BLaER1 (cell line): ENCODE results near the gene STAG1.
"Not testable (repeated sequence)": the region's sequence is repeated elsewhere in the genome, so short reads cannot be mapped to it uniquely, and the experiment has no call there.

Source experiments
- H3K27ac ChIP-seq: shearing (Covaris generic); formaldehyde crosslinking; 2 replicates; pipeline ENCODE4 v1.8.1; 2022
- H3K27me3 ChIP-seq: shearing (Covaris generic); formaldehyde crosslinking; 2 replicates; pipeline ENCODE4 v1.8.1; 2022
- H3K36me3 ChIP-seq: shearing (Covaris generic); formaldehyde crosslinking; 2 replicates; pipeline ENCODE4 v1.8.1; 2022
- H3K4me1 ChIP-seq: shearing (Covaris generic); formaldehyde crosslinking; 2 replicates; pipeline ENCODE4 v1.8.1; 2022
- H3K4me2 ChIP-seq: shearing (Covaris generic); formaldehyde crosslinking; 2 replicates; pipeline ENCODE4 v1.8.1; 2022
- H3K4me3 ChIP-seq: shearing (Covaris generic); formaldehyde crosslinking; 2 replicates; pipeline ENCODE4 v1.8.1; 2022
- H3K9ac ChIP-seq: shearing (Covaris generic); formaldehyde crosslinking; 2 replicates; pipeline ENCODE4 v1.8.1; 2022
- H3K9me3 ChIP-seq: shearing (Covaris generic); formaldehyde crosslinking; 2 replicates; pipeline ENCODE4 v1.8.1; 2022
- H4K20me1 ChIP-seq: shearing (Covaris generic); formaldehyde crosslinking; 2 replicates; pipeline ENCODE4 v1.8.1; 2022
- Cebpa-rat ChIP-seq: shearing (Covaris generic); IDR thresholded peaks from 2 replicates; pipeline ENCODE4 v1.8.1; 2022

STAG1 gene

GRCh38 chr3:136711277-136711676 is 40.9 kb downstream of the STAG1 start:
- no peak overlapping the region for H3K4me3 ChIP-seq
- peaks cover 84% of the 10 kb centered on the region for H4K20me1 ChIP-seq
- peaks cover 27% of the 10 kb centered on the region for H3K9me3 ChIP-seq
- no peaks in the 10 kb centered on the region for H3K4me1 ChIP-seq
- no peaks in the 10 kb centered on the region for H3K27me3 ChIP-seq
- H3K9ac ChIP-seq = no peak overlapping the region
- H3K36me3 ChIP-seq = peaks cover 39% of the 10 kb centered on the region
- no peak for TF ChIP-seq Cebpa-rat
- no peak overlapping the region for H3K27ac ChIP-seq
- H3K4me2 ChIP-seq = no peak overlapping the region

- not testable (repeated sequence) for H3K27me3 ChIP-seq, H3K4me2 ChIP-seq, H3K4me1 ChIP-seq, H3K4me3 ChIP-seq, H3K9ac ChIP-seq, H3K27ac ChIP-seq
- Histone ChIP-seq H3K36me3 (peaks cover 40% of the 10 kb centered on the region), H4K20me1 (peaks cover 92% of the 10 kb centered on the region), H3K9me3 (peaks cover 24% of the 10 kb centered on the region)
These were observed 42.4 kb downstream of the STAG1 start for GRCh38 chr3:136709775-136710174.

GRCh38 chr3:136708333-136708985 is 43.7 kb downstream of the STAG1 start:
- H3K36me3 ChIP-seq = peaks cover 45% of the 10 kb centered on the region
- H3K9me3 ChIP-seq = peaks cover 30% of the 10 kb centered on the region
- H3K27ac ChIP-seq = no peak overlapping the region
- H3K27me3 ChIP-seq = no peaks in the 10 kb centered on the region
- no peak overlapping the region for H3K9ac ChIP-seq
- H3K4me3 ChIP-seq = no peak overlapping the region
- TF ChIP-seq Cebpa-rat = no peak
- H3K4me2 ChIP-seq = no peak overlapping the region
- peaks cover 98% of the 10 kb centered on the region for H4K20me1 ChIP-seq
- no peaks in the 10 kb centered on the region for H3K4me1 ChIP-seq

- Histone ChIP-seq H3K36me3 (peaks cover 48% of the 10 kb centered on the region), H3K4me2 (no peak overlapping the region), H3K27me3 (no peaks in the 10 kb centered on the region), H3K9me3 (peaks cover 78% of the 10 kb centered on the region), H3K4me1 (no peaks in the 10 kb centered on the region), H3K9ac (no peak overlapping the region), H3K4me3 (no peak overlapping the region), H3K27ac (no peak overlapping the region), H4K20me1 (peaks cover 67% of the 10 kb centered on the region)
- no peak for TF ChIP-seq Cebpa-rat
These were observed 48.7 kb downstream of the STAG1 start for GRCh38 chr3:136703429-136703828.

GRCh38 chr3:136699271-136699828 is 52.8 kb downstream of the STAG1 start:
- TF ChIP-seq Cebpa-rat = no peak
- no peak overlapping the region for H3K4me2 ChIP-seq
- no peak overlapping the region for H3K9ac ChIP-seq
- peaks cover 53% of the 10 kb centered on the region for H4K20me1 ChIP-seq
- peaks cover 96% of the 10 kb centered on the region for H3K9me3 ChIP-seq
- no peaks in the 10 kb centered on the region for H3K4me1 ChIP-seq
- no peak overlapping the region for H3K27ac ChIP-seq
- peaks cover 64% of the 10 kb centered on the region for H3K36me3 ChIP-seq
- H3K27me3 ChIP-seq = no peaks in the 10 kb centered on the region
- H3K4me3 ChIP-seq = no peak overlapping the region

- Histone ChIP-seq H3K4me2 (no peak overlapping the region), H3K36me3 (peaks cover 65% of the 10 kb centered on the region), H3K9ac (no peak overlapping the region), H3K4me3 (no peak overlapping the region), H3K27ac (no peak overlapping the region), H4K20me1 (peaks cover 43% of the 10 kb centered on the region), H3K4me1 (no peaks in the 10 kb centered on the region), H3K9me3 (peaks cover 95% of the 10 kb centered on the region), H3K27me3 (no peaks in the 10 kb centered on the region)
- no peak for TF ChIP-seq Cebpa-rat
These were observed 53.8 kb downstream of the STAG1 start for GRCh38 chr3:136698361-136698760.

GRCh38 chr3:136696797-136697196 is 55.4 kb downstream of the STAG1 start:
- no peak overlapping the region for H3K9ac ChIP-seq
- peaks cover 48% of the 10 kb centered on the region for H4K20me1 ChIP-seq
- no peak overlapping the region for H3K27ac ChIP-seq
- H3K36me3 ChIP-seq = peaks cover 58% of the 10 kb centered on the region
- TF ChIP-seq Cebpa-rat = no peak
- H3K4me2 ChIP-seq = no peak overlapping the region
- H3K4me1 ChIP-seq = no peaks in the 10 kb centered on the region
- H3K9me3 ChIP-seq = peaks cover 89% of the 10 kb centered on the region
- no peak overlapping the region for H3K4me3 ChIP-seq
- H3K27me3 ChIP-seq = no peaks in the 10 kb centered on the region

GRCh38 chr3:136694321-136694720 is 57.9 kb downstream of the STAG1 start:
- peaks cover 66% of the 10 kb centered on the region for H4K20me1 ChIP-seq

GRCh38 chr3:136690599-136690998 is 61.6 kb downstream of the STAG1 start:
- H3K4me1 ChIP-seq = no peaks in the 10 kb centered on the region
- H3K9me3 ChIP-seq = peaks cover 37% of the 10 kb centered on the region
- H3K36me3 ChIP-seq = peaks cover 41% of the 10 kb centered on the region
- H3K27me3 ChIP-seq = no peaks in the 10 kb centered on the region
- no peak overlapping the region for H3K4me2 ChIP-seq
- H4K20me1 ChIP-seq = peaks cover 64% of the 10 kb centered on the region
- no peak for TF ChIP-seq Cebpa-rat
- H3K4me3 ChIP-seq = no peak overlapping the region
- no peak overlapping the region for H3K27ac ChIP-seq
- H3K9ac ChIP-seq = no peak overlapping the region

More at GRCh38 chr3:136694321-136694720, 57.9 kb downstream of the STAG1 start:
- H3K9me3 ChIP-seq = peaks cover 69% of the 10 kb centered on the region
- no peak for TF ChIP-seq Cebpa-rat
- H3K4me2 ChIP-seq = no peak overlapping the region
- H3K27me3 ChIP-seq = no peaks in the 10 kb centered on the region
- H3K9ac ChIP-seq = no peak overlapping the region
- no peaks in the 10 kb centered on the region for H3K4me1 ChIP-seq
- no peak overlapping the region for H3K27ac ChIP-seq
- peaks cover 50% of the 10 kb centered on the region for H3K36me3 ChIP-seq
- no peak overlapping the region for H3K4me3 ChIP-seq

- peaks cover 11% of the 10 kb centered on the region; the same call in 1 of the 2 replicates for H3K36me3 ChIP-seq
- no peak overlapping the region for H3K27ac ChIP-seq
- H3K9ac ChIP-seq = no peak overlapping the region
- H3K4me3 ChIP-seq = no peak overlapping the region
- H3K4me2 ChIP-seq = no peak overlapping the region
- H3K9me3 ChIP-seq = 0 out of 2 replicates have a peak, but pooled peaks cover 4% of the 10 kb centered on the region
- H4K20me1 ChIP-seq = peaks cover 94% of the 10 kb centered on the region
- no peaks in the 10 kb centered on the region for H3K4me1 ChIP-seq
- H3K27me3 ChIP-seq = no peaks in the 10 kb centered on the region
- TF ChIP-seq Cebpa-rat = no peak
These were observed 66.3 kb downstream of the STAG1 start for GRCh38 chr3:136685882-136686281.
